IMR-90 (cell line): ENCODE data around the gene OSBPL1A. TPM values are rescaled to one million over a fixed set of nuclear protein-coding genes. Genes with fewer than 3 reads are reported as not detected.

Experiments used
- ATAC-seq: fragments of 200-7000 bp; cut with Tn5 transposase; 2 replicates; pipeline ENCODE4 v1.9.1; 2020; ENCODE audit warnings: low read depth, mild to moderate bottlenecking, moderate library complexity
- BruUV-seq: library from RNA; stranded (reverse); fragments of 400-500 nt; replicated peaks from 2 replicates; lab custom pipeline; 2021; lab: Mats Ljungman, UMichigan
- CTCF ChIA-PET: fragments of 300-600 bp; formaldehyde crosslinking; extraction: SDS; loops from one replicate; lab custom pipeline; 2021; ENCODE audit warnings: antibody characterized with exemption; lab: Yijun Ruan, JAX
- POLR2A ChIA-PET: fragments of 300-600 bp; sonication (Branson Sonifier 250); formaldehyde crosslinking; loops from one replicate; lab custom pipeline; 2022; ENCODE audit warnings: antibody characterized with exemption; ENCODE audit not compliant: unreplicated experiment; lab: Charles Lee
- DNase-seq: peaks from one replicate; pipeline ENCODE4 v3.0.0; 2013
- H2AFZ ChIP-seq: replicated peaks from 2 replicates; pipeline ENCODE3; 2013; ENCODE audit warnings: low read length, mild to moderate bottlenecking; ENCODE audit not compliant: poor library complexity
- H2AK5ac ChIP-seq: 2 replicates; pipeline ENCODE4 v1.6.1; 2013; ENCODE audit warnings: low read depth, low read length, inconsistent platforms
- H2AK9ac ChIP-seq: replicated peaks from 2 replicates; pipeline ENCODE3; 2013; ENCODE audit warnings: mild to moderate bottlenecking, low read depth, low read length, moderate library complexity; ENCODE audit not compliant: poor library complexity
- H2BK120ac ChIP-seq: 2 replicates; pipeline ENCODE4 v1.6.1; 2013; ENCODE audit warnings: low read depth, low read length, inconsistent platforms
- H2BK15ac ChIP-seq: 3 replicates; pipeline ENCODE4 v1.6.1; 2013; ENCODE audit warnings: low read depth, low read length, inconsistent platforms
- H2BK20ac ChIP-seq: 2 replicates; pipeline ENCODE4 v1.6.1; 2013; ENCODE audit warnings: low read depth, mild to moderate bottlenecking, inconsistent platforms, low read length, moderate library complexity
- H2BK5ac ChIP-seq: 2 replicates; pipeline ENCODE4 v1.6.1; 2013; ENCODE audit warnings: mild to moderate bottlenecking, low read depth, low read length, inconsistent platforms; ENCODE audit not compliant: poor library complexity, severe bottlenecking
- H3K14ac ChIP-seq: replicated peaks from 2 replicates; pipeline ENCODE4 v1.6.1; 2013; ENCODE audit warnings: low read depth, low read length, inconsistent platforms
- H3K18ac ChIP-seq: 2 replicates; pipeline ENCODE4 v1.6.1; 2013; ENCODE audit warnings: low read depth, low read length, control low read depth
- H3K23ac ChIP-seq: 2 replicates; pipeline ENCODE4 v1.6.1; 2013; ENCODE audit warnings: low read depth, low read length, inconsistent platforms
- H3K27ac ChIP-seq: 2 replicates; pipeline ENCODE4 v1.5.1; 2013; ENCODE audit warnings: mild to moderate bottlenecking, control low read depth, low read length; ENCODE audit not compliant: insufficient read depth
- H3K27me3 ChIP-seq: 2 replicates; pipeline ENCODE4 v1.6.1; 2013; ENCODE audit warnings: low read length; ENCODE audit not compliant: control insufficient read depth, insufficient read depth
- H3K36me3 ChIP-seq: 2 replicates; pipeline ENCODE4 v1.6.1; 2013; ENCODE audit warnings: low read length, mixed read lengths; ENCODE audit not compliant: control insufficient read depth, insufficient read depth
- H3K4ac ChIP-seq: 2 replicates; pipeline ENCODE4 v1.6.1; 2013; ENCODE audit warnings: low read depth, low read length, inconsistent platforms
- H3K4me1 ChIP-seq: 2 replicates; pipeline ENCODE4 v1.6.1; 2013; ENCODE audit warnings: low read length, mixed read lengths; ENCODE audit not compliant: control insufficient read depth, insufficient read depth
- H3K4me2 ChIP-seq: 2 replicates; pipeline ENCODE4 v1.6.1; 2013; ENCODE audit warnings: low read depth, mild to moderate bottlenecking, control low read depth, low read length, moderate library complexity
- H3K4me3 ChIP-seq: 2 replicates; pipeline ENCODE4 v1.5.1; 2013; ENCODE audit warnings: low read depth, mild to moderate bottlenecking, control low read depth, low read length, moderate library complexity; ENCODE audit not compliant: insufficient read depth
- H3K56ac ChIP-seq: 2 replicates; pipeline ENCODE4 v1.6.1; 2013; ENCODE audit warnings: low read length, inconsistent platforms; ENCODE audit not compliant: insufficient read depth; ENCODE audit errors: extremely low read depth
- H3K79me1 ChIP-seq, 2 experiments: 2 replicates each; pipeline ENCODE4 v1.6.1; 2013; ENCODE audit warnings: low read length in 2 of 2, inconsistent platforms in 1 of 2, low read depth in 1 of 2
- H3K9ac ChIP-seq: 2 replicates; pipeline ENCODE4 v1.6.1; 2013; ENCODE audit warnings: low read depth, low read length, control low read depth
- H3K9me1 ChIP-seq: 2 replicates; pipeline ENCODE4 v1.6.1; 2013; ENCODE audit warnings: low read length, inconsistent platforms; ENCODE audit not compliant: insufficient read depth
- H3K9me3 ChIP-seq: 2 replicates; pipeline ENCODE4 v1.6.1; 2013; ENCODE audit warnings: low read length; ENCODE audit not compliant: control insufficient read depth, insufficient read depth
- H4K20me1 ChIP-seq: 2 replicates; pipeline ENCODE4 v1.6.1; 2013; ENCODE audit warnings: low read length, inconsistent platforms; ENCODE audit not compliant: insufficient read depth
- H4K5ac ChIP-seq: 2 replicates; pipeline ENCODE4 v1.6.1; 2013; ENCODE audit warnings: mild to moderate bottlenecking, low read depth, low read length, control low read depth
- H4K8ac ChIP-seq, 2 experiments: 2 replicates each; pipeline ENCODE4 v1.6.1; 2013; ENCODE audit warnings: low read depth in 2 of 2, low read length in 2 of 2, control low read depth in 1 of 2, inconsistent platforms in 1 of 2
- H4K91ac ChIP-seq: 2 replicates; pipeline ENCODE4 v1.6.1; 2013; ENCODE audit warnings: low read depth, low read length, inconsistent platforms; ENCODE audit not compliant: insufficient read depth
- BHLHE40 ChIP-seq: fragments of 150-350 bp; IDR thresholded peaks from 2 replicates; pipeline ENCODE4 v1.6.1; 2016; ENCODE audit warnings: mild to moderate bottlenecking, low read depth, low read length
- CTCF ChIP-seq: conservative IDR thresholded peaks from 2 replicates; pipeline ENCODE4 v1.5.1; 2012; ENCODE audit warnings: mild to moderate bottlenecking, low read depth, low read length, improper control_type of control experiment
- SMC3 ChIP-seq: fragments of 150-350 bp; IDR thresholded peaks from 2 replicates; pipeline ENCODE4 v1.6.1; 2016; ENCODE audit warnings: low read depth, mild to moderate bottlenecking, antibody characterized with exemption, low read length, moderate library complexity
- dilution Hi-C: fragments of 300-500 bp; cut with HindIII; formaldehyde crosslinking; loops from one replicate; pipeline ENCODE4 v1.14.3; 2018; ENCODE audit warnings: low sequenced_read_pairs; ENCODE audit not compliant: unreplicated experiment
- in situ Hi-C: fragments of 300-500 bp; cut with MboI; formaldehyde crosslinking; loops from 3 replicates; pipeline ENCODE4 v1.14.3; 2019; ENCODE audit warnings: low sequenced_read_pairs, inconsistent platforms, mixed read lengths
- intact Hi-C: fragments of 100-400 bp; cut with micrococcal nuclease; formaldehyde crosslinking; loops from 2 replicates; pipeline ENCODE4 v1.10.0; 2022
- polyA plus RNA-seq, 3 experiments: library from polyadenylated mRNA; depleted of rRNA; stranded (reverse); fragments of >200 nt; gene quantifications; 2 replicates each; pipeline ENCODE4 v1.2.3, GENCODE V29; 2012; ENCODE audit warnings: low replicate concordance in 1 of 3
- total RNA-seq: library from RNA; depleted of rRNA; stranded (reverse); fragments of >200 nt; gene quantifications from 2 replicates; pipeline ENCODE4 v1.2.3, GENCODE V29; 2012

Gene OSBPL1A
- total and polyA plus RNA-seq, 2 of the 4 experiments (the other 2 are of a cell fraction): 29.4 to 70.4 TPM

GRCh38 chr18:24346254-24346653 is 51.4 kb downstream of the OSBPL1A start:
- dilution Hi-C loops (no loop called here), intact Hi-C loops (no loop called here), in situ Hi-C loops (no loop called here)
- Histone ChIP-seq H3K56ac (no peak overlapping the region), H3K4ac (no peak overlapping the region), H4K5ac (no peak overlapping the region), H3K4me2 (no peak overlapping the region), H2AK9ac (no peak overlapping the region), H3K27ac (no peak overlapping the region), H2AFZ (no peak overlapping the region), H3K4me3 (no peak overlapping the region), H3K18ac (no peak overlapping the region), H3K79me1 (no peaks in the 10 kb centered on the region), H3K36me3 (no peaks in the 10 kb centered on the region), H3K23ac (no peak overlapping the region), H3K9me3 (no peaks in the 10 kb centered on the region), H2BK120ac (no peak overlapping the region), H4K8ac (no peak overlapping the region), H4K20me1 (no peaks in the 10 kb centered on the region), H2BK20ac (no peak overlapping the region), H3K9me1 (no peaks in the 10 kb centered on the region), H3K27me3 (no peaks in the 10 kb centered on the region), H2AK5ac (no peak overlapping the region), H3K4me1 (peaks cover 2% of the 10 kb centered on the region), H2BK15ac (no peak overlapping the region), H4K91ac (no peak overlapping the region), H2BK5ac (no peak overlapping the region), H3K9ac (no peak overlapping the region), H3K14ac (no peak overlapping the region)
- no TSS peak for BruUV-seq
- ChIA-PET POLR2A (no interaction called here), CTCF (no interaction called here)
- DNase-seq (no peak), ATAC-seq (no peak)
- TF ChIP-seq SMC3: no peak
- TF ChIP-seq BHLHE40: no peak
- TF ChIP-seq CTCF: no peak
